ENCODE data around the gene AK2. TPM values are rescaled to one million over a fixed set of nuclear protein-coding genes. Genes with fewer than 3 reads are reported as not detected.
A peak's percentile ranks its signal among the peaks of the same experiment; 100 is the strongest.

The AK2 gene
- total RNA-seq, result 10 to 100 TPM; 89.2 to 94.6 TPM
- polyA plus RNA-seq, result 100 to 1,000 TPM; 119 to 128 (median 126) TPM
- 86.5 to 319 (median 106) reads per million in 6 experiments for total RNA-seq

DNA sequence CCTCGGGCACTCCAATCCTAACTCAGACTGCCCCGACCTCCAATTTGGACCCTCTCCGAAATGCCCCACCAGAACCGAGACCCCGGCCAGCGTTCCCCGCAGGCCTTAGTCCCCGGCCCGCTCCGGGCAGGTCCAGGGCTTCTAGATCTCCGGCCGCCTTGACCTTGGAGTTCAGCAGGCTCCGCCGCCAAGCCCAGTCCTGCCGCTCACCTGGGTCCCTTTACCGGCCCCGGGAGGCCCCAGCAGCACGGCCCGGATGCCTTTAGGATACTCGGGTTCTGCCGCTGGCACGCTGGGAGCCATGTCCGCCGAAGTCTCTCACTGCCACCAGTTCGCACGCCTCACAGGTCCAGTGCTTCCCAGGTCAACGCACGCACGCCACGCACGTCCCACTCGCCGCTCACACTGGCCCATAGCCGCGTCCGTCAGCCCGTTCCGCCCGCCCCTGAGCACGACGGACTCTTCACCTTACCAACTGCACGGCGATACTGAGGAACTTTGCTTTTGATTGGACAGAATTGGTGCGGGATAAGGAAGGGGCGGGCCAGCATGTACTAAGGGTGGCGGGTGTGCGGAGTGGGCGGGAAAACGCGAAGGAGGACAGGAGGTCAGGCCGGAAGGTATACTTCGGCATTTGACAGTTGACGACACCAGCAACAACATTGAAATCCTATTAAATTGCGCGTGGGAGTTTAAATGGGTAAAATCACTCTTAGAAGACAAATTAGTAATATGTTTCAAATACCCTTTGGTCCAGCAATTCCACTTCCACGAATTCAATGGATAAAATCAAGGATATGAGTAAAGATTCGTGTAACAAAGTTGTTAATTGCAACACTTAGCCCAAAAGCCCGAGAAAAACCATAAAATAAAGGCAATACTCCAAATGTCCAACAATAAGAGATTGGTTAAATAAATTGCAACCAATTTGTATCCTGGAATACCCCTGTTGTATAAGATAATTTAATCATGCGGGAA is at the start of gene AK2:
TSS of gene AK2 (minus strand) at position 358 of the 978 bp plus-strand sequence. CDS start at position 303, 55 bp downstream.
- peaks cover 0 to 2% (median 0%) of the 10 kb centered on the region in 5 donors for H3K27me3 Mint-ChIP-seq
- peaks cover 0 to 14% (median 3%) of the 10 kb centered on the region in 3 donors for H3K36me3 Mint-ChIP-seq
- peaks cover 24 to 54% (median 46%) of the 10 kb centered on the region in 4 donors for H3K4me1 Mint-ChIP-seq
- peak within 1 kb of the TSS; percentile 89 to 99 (median 96) for H3K4me3 Mint-ChIP-seq
- peak; percentile 99 for ATAC-seq
- POLR2A ChIA-PET, result interaction anchor here (0.6 to 1.3 kb wide), 2 partner anchors 72 to 83 kb away, joined by 4 to 7 read pairs; partner anchors contain the start of gene RNF19B
- H3K9me3 Mint-ChIP-seq, result no peaks in the 10 kb centered on the region
- peak; percentile 76 to 91 (median 84) for DNase-seq
- H3K27ac Mint-ChIP-seq, result peak within 1 kb of the TSS; percentile 88 to 96 (median 92)

GRCh38 chr1:33086384-33086850 is 49.7 kb upstream of the AK2 start:
- Mint-ChIP-seq H3K36me3 (peaks cover 0 to 9% (median 4%) of the 10 kb centered on the region in 3 donors), H3K27ac (peak overlapping the region in 6 of 10 donors; percentile 24 to 82 (median 62)), H3K9me3 (no peaks in the 10 kb centered on the region), H3K4me1 (peaks cover 36 to 75% (median 46%) of the 10 kb centered on the region in 4 donors), H3K4me3 (no peak overlapping the region), H3K27me3 (peaks cover 0 to 3% (median 0%) of the 10 kb centered on the region in 5 donors)
- DNase-seq (peak in 4 of 10 donors; percentile 18 to 68 (median 29)), ATAC-seq (no peak)
- POLR2A ChIA-PET, result interaction anchor here (1.0 to 1.4 kb wide), 2 partner anchors 31 to 41 kb away, joined by 4 read pairs; no protein-coding TSS in a partner anchor

- Mint-ChIP-seq H3K27me3 (peaks cover 0 to 3% (median 0%) of the 10 kb centered on the region in 5 donors), H3K4me1 (peaks cover 36 to 77% (median 54%) of the 10 kb centered on the region in 4 donors)
These were observed 48.6 kb upstream of the AK2 start for GRCh38 chr1:33085332-33085731.

GRCh38 chr1:33082575-33083108 is 46.0 kb upstream of the AK2 start:
- DNase-seq, result no peak
- Mint-ChIP-seq H3K4me1 (peaks cover 26 to 59% (median 40%) of the 10 kb centered on the region in 4 donors), H3K27me3 (peaks cover 0 to 3% (median 0%) of the 10 kb centered on the region in 5 donors), H3K4me3 (peak overlapping the region; percentile 43 to 90 (median 72)), H3K36me3 (peaks cover 0 to 5% (median 0%) of the 10 kb centered on the region in 3 donors), H3K27ac (peak overlapping the region in 7 of 10 donors; percentile 4 to 67 (median 41)), H3K9me3 (no peaks in the 10 kb centered on the region)
- ATAC-seq, result no peak
- POLR2A ChIA-PET, result interaction anchor here (1.2 kb wide), 1 partner anchor 20 kb away, joined by 3 read pairs; no protein-coding TSS in a partner anchor

More at GRCh38 chr1:33085332-33085731, 48.6 kb upstream of the AK2 start:
- POLR2A ChIA-PET, result interaction anchor here (0.9 kb wide), 1 partner anchor 42 kb away, joined by 4 read pairs; no protein-coding TSS in a partner anchor
- Mint-ChIP-seq H3K36me3 (peaks cover 0 to 5% (median 0%) of the 10 kb centered on the region in 3 donors), H3K4me3 (peak overlapping the region in 1 of 10 donors; percentile 20), H3K27ac (peak overlapping the region in 3 of 10 donors; percentile 74 to 75 (median 74)), H3K9me3 (no peaks in the 10 kb centered on the region)
- ATAC-seq, result no peak
- DNase-seq, result no peak

DNA sequence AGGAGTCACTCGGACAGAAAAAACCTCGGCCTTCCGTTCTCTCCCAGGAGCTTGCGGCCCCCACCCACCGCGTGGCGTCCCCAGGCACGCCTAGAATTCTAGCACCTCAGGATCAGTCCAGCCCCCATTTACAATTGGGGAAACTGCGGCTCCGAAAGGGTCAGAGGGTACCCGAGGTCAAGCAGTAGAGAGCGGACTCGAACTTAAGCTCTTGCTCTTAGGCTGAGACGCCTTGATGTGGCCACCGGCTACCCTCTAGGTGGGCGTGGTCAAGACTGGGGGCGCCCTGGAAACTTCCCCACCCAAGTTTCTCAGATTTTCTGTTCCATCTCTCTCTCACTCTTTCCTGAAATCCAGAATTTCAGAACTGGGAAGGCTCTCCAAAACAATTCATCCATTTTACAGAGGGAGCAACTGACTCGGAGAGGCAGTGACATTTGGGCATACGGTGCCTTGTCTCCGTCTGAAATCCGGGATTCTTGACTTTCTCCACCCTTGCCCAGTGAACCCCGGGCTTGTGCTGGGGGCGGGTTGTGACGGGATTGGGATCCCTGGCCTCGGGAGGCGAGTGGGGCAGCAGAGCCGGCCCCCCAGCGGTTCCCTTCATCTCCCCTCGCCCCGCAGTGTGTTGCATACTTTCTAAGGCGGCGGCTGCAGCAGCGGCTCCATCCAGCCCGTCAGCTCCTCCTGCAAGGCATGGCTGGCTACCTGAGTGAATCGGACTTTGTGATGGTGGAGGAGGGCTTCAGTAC is 45.0 kb upstream of the AK2 start:
- peaks cover 0 to 5% (median 0%) of the 10 kb centered on the region in 3 donors for H3K36me3 Mint-ChIP-seq

DNA sequence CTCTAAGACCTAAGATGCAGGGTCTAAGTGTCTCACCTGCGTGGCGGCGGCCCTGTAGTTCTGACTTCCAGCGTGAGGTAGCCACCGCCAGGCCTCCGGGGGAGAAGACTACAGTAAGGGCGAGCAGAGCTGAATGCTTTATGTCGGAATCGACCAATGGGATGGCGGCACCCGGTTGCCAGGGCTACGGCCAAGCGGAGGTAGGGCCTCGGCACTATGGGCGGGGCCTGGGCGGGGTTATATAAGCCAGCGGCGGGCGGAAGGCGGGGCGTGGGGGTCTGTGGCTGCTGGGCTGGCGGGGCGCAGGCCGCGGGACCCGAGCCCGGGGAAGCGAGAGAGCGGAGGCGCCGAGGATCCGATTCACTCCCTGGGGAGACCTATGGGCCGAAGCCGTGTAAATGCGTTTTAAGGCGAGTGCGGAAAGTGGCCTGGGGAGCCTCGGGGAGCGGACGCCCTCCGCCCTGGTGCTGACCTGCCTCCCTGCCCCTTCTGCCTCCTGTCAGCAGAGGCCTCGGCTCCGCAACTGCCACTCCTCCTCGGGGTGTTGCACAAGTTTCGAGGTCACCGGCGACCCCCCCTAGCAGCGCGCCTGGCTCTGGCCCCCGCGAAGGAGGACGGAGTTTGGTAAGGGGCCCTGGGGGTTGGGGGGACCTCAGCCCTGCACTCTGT is 44.3 kb upstream of the AK2 start, which contains the start of gene AZIN2:
TSS of gene AZIN2 (plus strand) at position 269 of the 669 bp plus-strand sequence. CDS start 1,097 bp downstream, outside the sequence.
- Mint-ChIP-seq H3K4me3 (peak within 1 kb of the TSS; percentile 73 to 90 (median 88)), H3K27ac (peak within 1 kb of the TSS; percentile 74 to 94 (median 90)), H3K36me3 (peaks cover 0 to 5% (median 0%) of the 10 kb centered on the region in 3 donors), H3K27me3 (peaks cover 0 to 3% (median 0%) of the 10 kb centered on the region in 5 donors), H3K4me1 (peaks cover 23 to 48% (median 33%) of the 10 kb centered on the region in 4 donors), H3K9me3 (no peaks in the 10 kb centered on the region)
- ATAC-seq (peak; percentile 96 to 99), DNase-seq (peak; percentile 95 to 99 (median 98))
- POLR2A ChIA-PET, result interaction anchor here (0.8 to 2.3 kb wide), 8 partner anchors 8 to 430 kb away, joined by 3 to 16 read pairs (median 6); partner anchors contain the start of genes RBBP4 and RNF19B

More for the DNA sequence above, 45.0 kb upstream of the AK2 start:
- peaks cover 0 to 3% (median 0%) of the 10 kb centered on the region in 5 donors for H3K27me3 Mint-ChIP-seq
- peak in 1 of 2 donors; percentile 5 for ATAC-seq
- no peaks in the 10 kb centered on the region for H3K9me3 Mint-ChIP-seq
- DNase-seq, result peak in 2 of 10 donors; percentile 11 to 36
- peak overlapping the region in 9 of 10 donors; percentile 44 to 90 (median 79) for H3K27ac Mint-ChIP-seq
- H3K4me1 Mint-ChIP-seq, result peaks cover 25 to 55% (median 35%) of the 10 kb centered on the region in 4 donors
- POLR2A ChIA-PET, result interaction anchor here (0.8 to 2.3 kb wide), 5 partner anchors 15 to 117 kb away, joined by 3 to 16 read pairs (median 5); partner anchors contain the start of gene RNF19B
- peak overlapping the region; percentile 73 to 90 (median 88) for H3K4me3 Mint-ChIP-seq

DNA sequence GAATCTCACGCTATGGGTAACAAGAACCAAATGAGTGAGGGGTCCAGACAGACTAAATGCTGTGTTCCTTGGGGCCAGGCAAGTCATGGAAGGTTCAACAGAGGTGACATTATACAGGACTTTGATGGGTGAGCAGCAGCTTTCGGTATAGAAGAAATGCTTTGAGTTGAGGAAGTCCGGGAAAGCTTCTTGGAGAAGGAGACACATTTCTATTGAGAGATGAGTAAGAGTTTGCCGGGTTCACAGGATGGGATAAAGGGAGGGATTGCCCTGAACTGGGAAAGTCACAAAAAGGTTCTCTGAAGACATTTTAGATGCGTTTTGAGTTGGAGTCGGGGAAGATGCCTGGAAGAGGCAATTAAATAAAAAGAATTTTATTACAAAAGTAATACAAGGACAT is 43.7 kb upstream of the AK2 start:
- H3K27ac Mint-ChIP-seq, result peak overlapping the region; percentile 45 to 94 (median 90)
- H3K4me3 Mint-ChIP-seq, result peak overlapping the region; percentile 73 to 90 (median 88)
- no peaks in the 10 kb centered on the region for H3K9me3 Mint-ChIP-seq
- ATAC-seq (no peak), DNase-seq (no peak)
- POLR2A ChIA-PET, result interaction anchor here (0.6 to 2.3 kb wide), 8 partner anchors 8 to 966 kb away, joined by 3 to 16 read pairs (median 6); partner anchors contain the start of genes RBBP4 and RNF19B
- peaks cover 0 to 3% (median 0%) of the 10 kb centered on the region in 5 donors for H3K27me3 Mint-ChIP-seq
- peaks cover 0 to 4% (median 0%) of the 10 kb centered on the region in 3 donors for H3K36me3 Mint-ChIP-seq
- H3K4me1 Mint-ChIP-seq, result peaks cover 21 to 41% (median 33%) of the 10 kb centered on the region in 4 donors

DNA sequence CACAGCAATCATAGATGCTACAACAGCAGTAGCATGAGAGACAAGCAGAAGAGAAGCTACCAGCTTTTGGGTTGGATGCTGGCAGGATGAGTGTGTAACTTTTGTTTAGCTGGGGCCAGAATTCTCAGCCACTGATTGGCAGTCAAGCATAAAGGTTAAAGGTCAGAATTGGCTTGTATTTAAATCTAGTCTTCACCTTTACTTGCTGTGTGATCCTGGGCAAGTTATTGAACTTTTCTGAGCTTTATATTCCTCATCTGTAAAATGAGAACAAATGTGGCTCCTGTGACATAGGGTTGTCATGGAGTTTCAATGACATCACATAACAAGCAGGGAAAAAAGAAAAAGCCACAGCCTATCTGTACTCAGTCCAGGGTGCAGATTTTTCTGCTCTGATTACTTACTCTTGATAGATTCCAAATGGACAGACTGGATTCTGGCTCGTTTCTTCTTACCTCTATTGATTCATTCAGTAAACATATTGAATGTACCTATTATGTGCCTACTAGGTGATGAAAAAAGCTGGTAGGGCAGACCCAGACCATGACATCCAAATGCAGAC is 41.4 kb upstream of the AK2 start:
- Mint-ChIP-seq H3K36me3 (no peaks in the 10 kb centered on the region), H3K4me1 (peaks cover 15 to 30% (median 28%) of the 10 kb centered on the region in 4 donors), H3K9me3 (no peaks in the 10 kb centered on the region), H3K27me3 (peaks cover 0 to 3% (median 0%) of the 10 kb centered on the region in 5 donors), H3K27ac (peak overlapping the region in 1 of 10 donors; percentile 78), H3K4me3 (no peak overlapping the region)
- POLR2A ChIA-PET, result interaction anchor here (0.7 to 1.2 kb wide), 4 partner anchors 23 to 564 kb away, joined by 3 to 4 read pairs (median 4); no protein-coding TSS in a partner anchor
- DNase-seq, result no peak
- no peak for ATAC-seq

DNA sequence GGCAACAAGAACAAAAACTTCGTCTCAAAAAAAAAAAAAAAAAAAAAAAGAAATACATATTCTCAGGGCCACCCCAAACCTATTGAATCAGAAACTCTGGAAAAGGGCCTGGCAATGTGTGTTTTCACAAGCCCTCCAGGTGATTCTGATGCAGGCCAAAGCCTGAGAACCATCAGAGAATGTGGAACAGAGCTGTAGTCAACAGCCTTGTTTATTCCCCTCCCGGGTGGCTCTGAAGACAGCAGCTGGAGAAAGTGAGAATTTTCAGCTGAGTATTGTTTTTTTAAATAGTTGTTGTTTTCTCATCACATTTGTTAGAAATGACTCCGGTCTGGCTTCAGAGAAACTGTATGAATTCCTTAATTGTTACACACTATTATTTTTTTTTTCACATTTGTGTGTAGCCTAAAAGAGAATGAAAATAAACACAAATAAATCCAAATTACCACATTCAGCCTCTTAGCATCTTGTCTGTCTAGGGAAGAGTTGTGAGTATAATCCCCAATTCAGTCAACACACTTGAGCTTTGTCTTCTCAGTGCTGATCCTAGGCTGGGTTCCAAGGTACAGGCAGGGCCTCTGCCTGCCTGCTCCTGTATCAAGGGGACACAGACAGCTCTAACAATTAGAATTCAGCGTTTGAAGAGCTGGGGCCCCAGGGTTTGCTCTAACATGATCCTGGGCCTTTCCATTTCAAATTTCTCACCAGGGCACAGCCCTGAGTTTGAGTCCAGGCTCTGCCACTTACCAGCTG is 37.7 kb upstream of the AK2 start:
- Mint-ChIP-seq H3K4me1 (peaks cover 0 to 6% (median 0%) of the 10 kb centered on the region in 4 donors), H3K9me3 (no peaks in the 10 kb centered on the region), H3K27ac (peak overlapping the region in 1 of 10 donors; percentile 7), H3K36me3 (no peaks in the 10 kb centered on the region), H3K4me3 (no peak overlapping the region), H3K27me3 (peaks cover 0 to 3% (median 0%) of the 10 kb centered on the region in 5 donors)
- DNase-seq (no peak), ATAC-seq (no peak)
- POLR2A ChIA-PET, result interaction anchor here (0.7 to 0.8 kb wide), 3 partner anchors 16 to 1922 kb away, joined by 3 to 4 read pairs (median 4); no protein-coding TSS in a partner anchor

All from naive thymus-derived CD8-positive, alpha-beta T cell (primary cell).